ENCODE measurements around the gene TIMP2. TPM values are rescaled to one million over a fixed set of nuclear protein-coding genes. Genes with fewer than 3 reads are reported as not detected.

The TIMP2 gene
- total and polyA plus RNA-seq, 2 of the 8 experiments (the other 6 are each of a cell fraction or from before 2014, with no cell fraction given): 18.2 to 43.3 TPM

DNA sequence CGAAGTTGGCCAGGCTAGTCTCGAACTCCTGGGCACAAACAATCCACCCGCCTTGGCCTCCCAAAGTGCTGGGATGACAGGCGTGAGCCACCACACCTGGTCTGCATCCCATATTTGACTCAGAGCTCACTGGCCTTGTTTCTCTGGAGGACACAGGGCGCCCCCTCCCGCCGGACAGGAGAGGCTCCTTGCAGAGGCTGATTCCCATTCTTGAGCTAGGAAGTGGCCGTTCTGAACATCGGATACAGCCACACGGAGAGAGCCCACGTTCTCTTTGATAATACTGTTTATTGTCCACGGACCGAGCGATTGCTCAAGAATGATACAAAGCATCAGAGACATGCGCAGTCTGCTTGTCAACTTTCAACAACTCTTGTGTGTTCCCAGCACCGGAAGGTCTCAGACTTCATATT, 72.5 kb downstream of the TIMP2 start (continued):
- TF ChIP-seq POU5F1 (IDR thresholded peaks at IDR 0.05; ENCODE audit: low read depth, low read length) (no peak), TBP (IDR thresholded peaks at IDR 0.05; ENCODE audit: low read depth, low read length) (no peak), YY1 (IDR thresholded peaks at IDR 0.05; ENCODE audit: low read depth, low read length) (no peak), RNF2 (IDR thresholded peaks at IDR 0.05; ENCODE audit: borderline replicate concordance, low read depth, low read length, missing control alignments, poor library complexity, severe bottlenecking) (no peak), RXRA (IDR thresholded peaks at IDR 0.05; ENCODE audit: insufficient read depth, low read depth, low read length) (no peak)

Data from H1 (cell line).